Measurements from ENCODE around the gene SCRN3.

The SCRN3 gene

GRCh38 chr2:174454566-174454965 is 59.0 kb downstream of the SCRN3 start:
- no peak for DNase-seq
- in situ Hi-C loops (cut with MboI; ENCODE audit: low pct_unique_long_range_greater_than_20kb, low sequenced_read_pairs) = loop anchor here (25.0 kb wide), 1 partner anchor 233 kb away; no protein-coding TSS in a partner anchor

GRCh38 chr2:174461221-174461620 is 65.7 kb downstream of the SCRN3 start:
- in situ Hi-C loops (cut with MboI; ENCODE audit: low pct_unique_long_range_greater_than_20kb, low sequenced_read_pairs) = loop anchor here (25.0 kb wide), 1 partner anchor 226 kb away; no protein-coding TSS in a partner anchor

GRCh38 chr2:174465327-174465726 is 69.8 kb downstream of the SCRN3 start:
- DNase-seq = no peak
- in situ Hi-C loops (cut with MboI; ENCODE audit: low pct_unique_long_range_greater_than_20kb, low sequenced_read_pairs) = loop anchor here (25.0 kb wide), 1 partner anchor 222 kb away; no protein-coding TSS in a partner anchor

More at GRCh38 chr2:174461221-174461620, 65.7 kb downstream of the SCRN3 start:
- DNase-seq = no peak

GRCh38 chr2:174473796-174474195 is 78.3 kb downstream of the SCRN3 start:
- no peak for DNase-seq
- in situ Hi-C loops (cut with MboI; ENCODE audit: low pct_unique_long_range_greater_than_20kb, low sequenced_read_pairs) = loop anchor here (25.0 kb wide), 1 partner anchor 214 kb away; no protein-coding TSS in a partner anchor

- DNase-seq = no peak
- in situ Hi-C loops (cut with MboI; ENCODE audit: low pct_unique_long_range_greater_than_20kb, low sequenced_read_pairs) = no loop called here
These were observed 82.2 kb downstream of the SCRN3 start for GRCh38 chr2:174477759-174478158.

Data from KBM-7 (cell line).